Thyroid gland (tissue), 4 donors: Measurements from ENCODE around the gene OR51B2.

Source experiments
- POLR2A ChIP-seq, 2 donors: fragments of 450-650 bp; IDR thresholded peaks; one replicate each; pipeline ENCODE4 v1.6.1; 2017; ENCODE audit warnings: antibody characterized with exemption in 2 of 2, mild to moderate bottlenecking in 2 of 2, moderate library complexity in 1 of 2
- TF ChIP-seq, protein P1 (sequence below), 6 experiments: fragments of 200-600 bp in 3 of 6; fragments of 450-650 bp in 3 of 6; sonication (generic) in 3 of 6; IDR thresholded peaks; one replicate each; pipeline ENCODE4 v1.5.1; 2016 to 2019; ENCODE audit warnings: antibody characterized with exemption in 6 of 6, mild to moderate bottlenecking in 2 of 6, inconsistent platforms in 1 of 6, moderate library complexity in 1 of 6

DNA sequence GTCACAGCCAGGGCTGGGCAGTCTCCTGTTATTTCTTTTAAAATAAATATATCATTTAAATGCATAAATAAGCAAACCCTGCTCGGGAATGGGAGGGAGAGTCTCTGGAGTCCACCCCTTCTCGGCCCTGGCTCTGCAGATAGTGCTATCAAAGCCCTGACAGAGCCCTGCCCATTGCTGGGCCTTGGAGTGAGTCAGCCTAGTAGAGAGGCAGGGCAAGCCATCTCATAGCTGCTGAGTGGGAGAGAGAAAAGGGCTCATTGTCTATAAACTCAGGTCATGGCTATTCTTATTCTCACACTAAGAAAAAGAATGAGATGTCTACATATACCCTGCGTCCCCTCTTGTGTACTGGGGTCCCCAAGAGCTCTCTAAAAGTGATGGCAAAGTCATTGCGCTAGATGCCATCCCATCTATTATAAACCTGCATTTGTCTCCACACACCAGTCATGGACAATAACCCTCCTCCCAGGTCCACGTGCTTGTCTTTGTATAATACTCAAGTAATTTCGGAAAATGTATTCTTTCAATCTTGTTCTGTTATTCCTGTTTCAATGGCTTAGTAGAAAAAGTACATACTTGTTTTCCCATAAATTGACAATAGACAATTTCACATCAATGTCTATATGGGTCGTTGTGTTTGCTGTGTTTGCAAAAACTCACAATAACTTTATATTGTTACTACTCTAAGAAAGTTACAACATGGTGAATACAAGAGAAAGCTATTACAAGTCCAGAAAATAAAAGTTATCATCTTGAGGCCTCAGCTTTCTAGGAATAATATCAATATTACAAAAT lies 35.8 kb downstream of the OR51B2 start:
- TF ChIP-seq, protein P1, sequence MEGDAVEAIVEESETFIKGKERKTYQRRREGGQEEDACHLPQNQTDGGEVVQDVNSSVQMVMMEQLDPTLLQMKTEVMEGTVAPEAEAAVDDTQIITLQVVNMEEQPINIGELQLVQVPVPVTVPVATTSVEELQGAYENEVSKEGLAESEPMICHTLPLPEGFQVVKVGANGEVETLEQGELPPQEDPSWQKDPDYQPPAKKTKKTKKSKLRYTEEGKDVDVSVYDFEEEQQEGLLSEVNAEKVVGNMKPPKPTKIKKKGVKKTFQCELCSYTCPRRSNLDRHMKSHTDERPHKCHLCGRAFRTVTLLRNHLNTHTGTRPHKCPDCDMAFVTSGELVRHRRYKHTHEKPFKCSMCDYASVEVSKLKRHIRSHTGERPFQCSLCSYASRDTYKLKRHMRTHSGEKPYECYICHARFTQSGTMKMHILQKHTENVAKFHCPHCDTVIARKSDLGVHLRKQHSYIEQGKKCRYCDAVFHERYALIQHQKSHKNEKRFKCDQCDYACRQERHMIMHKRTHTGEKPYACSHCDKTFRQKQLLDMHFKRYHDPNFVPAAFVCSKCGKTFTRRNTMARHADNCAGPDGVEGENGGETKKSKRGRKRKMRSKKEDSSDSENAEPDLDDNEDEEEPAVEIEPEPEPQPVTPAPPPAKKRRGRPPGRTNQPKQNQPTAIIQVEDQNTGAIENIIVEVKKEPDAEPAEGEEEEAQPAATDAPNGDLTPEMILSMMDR (IDR thresholded peaks at IDR 0.05): no peak
- no peak for TF ChIP-seq POLR2A (IDR thresholded peaks at IDR 0.05)
